ENCODE data around the gene CALR3.

DNA sequence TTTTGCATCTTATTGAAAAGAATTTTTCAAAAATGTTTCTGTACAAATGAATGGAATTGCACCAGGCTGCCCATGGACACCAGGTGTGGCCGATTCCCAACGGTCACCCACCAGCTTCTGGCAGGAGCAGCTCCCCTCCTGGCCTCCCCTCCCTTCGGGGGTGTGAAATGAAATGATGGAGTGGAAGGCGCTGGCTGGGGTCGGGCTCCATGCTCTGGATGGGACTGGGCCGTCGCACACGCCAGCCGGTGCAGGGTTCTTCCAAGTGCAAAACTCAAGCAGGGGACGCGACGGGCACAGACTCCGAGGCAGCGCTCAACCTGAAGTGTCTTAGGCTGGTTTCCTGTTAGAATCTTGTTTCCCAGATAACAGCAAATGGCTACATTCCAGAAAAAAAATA is 22.1 kb upstream of the CALR3 start:
- TF ChIP-seq, protein P1, sequence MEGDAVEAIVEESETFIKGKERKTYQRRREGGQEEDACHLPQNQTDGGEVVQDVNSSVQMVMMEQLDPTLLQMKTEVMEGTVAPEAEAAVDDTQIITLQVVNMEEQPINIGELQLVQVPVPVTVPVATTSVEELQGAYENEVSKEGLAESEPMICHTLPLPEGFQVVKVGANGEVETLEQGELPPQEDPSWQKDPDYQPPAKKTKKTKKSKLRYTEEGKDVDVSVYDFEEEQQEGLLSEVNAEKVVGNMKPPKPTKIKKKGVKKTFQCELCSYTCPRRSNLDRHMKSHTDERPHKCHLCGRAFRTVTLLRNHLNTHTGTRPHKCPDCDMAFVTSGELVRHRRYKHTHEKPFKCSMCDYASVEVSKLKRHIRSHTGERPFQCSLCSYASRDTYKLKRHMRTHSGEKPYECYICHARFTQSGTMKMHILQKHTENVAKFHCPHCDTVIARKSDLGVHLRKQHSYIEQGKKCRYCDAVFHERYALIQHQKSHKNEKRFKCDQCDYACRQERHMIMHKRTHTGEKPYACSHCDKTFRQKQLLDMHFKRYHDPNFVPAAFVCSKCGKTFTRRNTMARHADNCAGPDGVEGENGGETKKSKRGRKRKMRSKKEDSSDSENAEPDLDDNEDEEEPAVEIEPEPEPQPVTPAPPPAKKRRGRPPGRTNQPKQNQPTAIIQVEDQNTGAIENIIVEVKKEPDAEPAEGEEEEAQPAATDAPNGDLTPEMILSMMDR (IDR thresholded peaks at IDR 0.05) = no peak
- no peak for TF ChIP-seq POLR2A (IDR thresholded peaks at IDR 0.05)
